Right atrium auricular region (tissue), 2 donors: ENCODE results near the gene ACTL7A. TPM values are rescaled to one million over a fixed set of nuclear protein-coding genes. Genes with fewer than 3 reads are reported as not detected.
"Not testable (repeated sequence)": the region's sequence is repeated elsewhere in the genome, so short reads cannot be mapped to it uniquely, and the experiment has no call there.

Experiments used
- DNase-seq: peaks from one replicate; pipeline ENCODE4 v3.0.0-alpha.2; 2019; ENCODE audit warnings: low spot score
- H3K27ac ChIP-seq, 2 donors: fragments of 200-600 bp; sonication (generic); 1 replicate in 1 of 2; 2 replicates in 1 of 2; pipeline ENCODE4 v1.5.1; 2016 to 2019
- H3K27me3 ChIP-seq, 2 donors: fragments of 200-600 bp; sonication (generic); one replicate each; pipeline versions ENCODE4 v1.5.1 to v1.6.0; 2017 to 2019
- H3K36me3 ChIP-seq: fragments of 200-600 bp; sonication (generic); one replicate; pipeline ENCODE4 v1.5.1; 2016
- H3K4me1 ChIP-seq, 2 donors: fragments of 200-600 bp; sonication (generic); one replicate each; pipeline versions ENCODE4 v1.5.1 to v1.6.0; 2017 to 2019
- H3K4me3 ChIP-seq, 2 donors: fragments of 200-600 bp; sonication (generic); 1 replicate in 1 of 2; 2 replicates in 1 of 2; pipeline ENCODE4 v1.5.1; 2017 to 2019; ENCODE audit warnings: mild to moderate bottlenecking in 1 of 2, moderate library complexity in 1 of 2
- H3K9me3 ChIP-seq, 2 donors: fragments of 200-600 bp; sonication (generic); one replicate each; pipeline ENCODE4 v1.5.1; 2019
- total RNA-seq, 2 donors: library from RNA; depleted of rRNA; stranded (reverse); fragments of >200 nt; gene quantifications; one replicate each; pipeline ENCODE4 v1.1.0, GENCODE V29; 2016
- TF ChIP-seq, protein P1 (sequence below), 2 donors: fragments of 200-600 bp; sonication (generic); IDR thresholded peaks; one replicate each; pipeline ENCODE4 v1.5.1; 2019; ENCODE audit warnings: antibody characterized with exemption in 2 of 2

ACTL7A gene
- total RNA-seq, 2 donors from 2014 or later = not detected

DNA sequence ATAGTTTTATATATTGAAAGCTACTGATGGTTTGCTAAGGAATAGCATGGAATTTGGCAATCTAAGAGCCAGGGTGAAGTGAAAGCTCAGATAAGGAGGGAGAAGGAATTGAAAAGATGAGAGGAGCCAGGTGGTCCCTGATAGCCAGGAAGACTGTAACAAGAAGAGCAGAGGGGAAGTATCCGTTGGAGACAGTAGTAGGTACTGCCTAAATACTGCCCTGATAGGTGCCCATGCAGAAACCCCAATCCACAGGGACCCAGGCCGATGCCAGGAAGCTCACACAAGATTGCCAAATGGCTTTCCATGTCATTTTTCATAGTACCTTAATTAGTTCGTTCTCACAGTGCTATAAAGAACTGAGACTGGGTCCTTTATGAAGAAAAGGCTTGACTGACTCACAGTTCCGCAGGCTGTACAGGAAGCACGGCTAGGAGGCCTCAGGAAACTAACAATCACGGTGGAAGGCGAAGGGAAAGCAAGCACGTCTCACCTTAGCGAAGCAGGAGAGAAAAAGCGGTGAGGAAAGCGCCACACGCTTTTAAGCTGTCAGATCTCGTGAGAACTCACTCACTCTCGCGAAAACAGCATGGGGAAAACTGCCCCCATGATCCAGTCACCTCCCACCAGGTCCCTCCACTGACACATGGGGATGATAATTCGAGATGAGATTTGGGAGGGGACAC is 19.3 kb upstream of the ACTL7A start:
- no peaks in the 10 kb centered on the region for H3K27me3 ChIP-seq
- no peaks in the 10 kb centered on the region for H3K4me1 ChIP-seq
- no peaks in the 10 kb centered on the region for H3K9me3 ChIP-seq
- TF ChIP-seq, protein P1, sequence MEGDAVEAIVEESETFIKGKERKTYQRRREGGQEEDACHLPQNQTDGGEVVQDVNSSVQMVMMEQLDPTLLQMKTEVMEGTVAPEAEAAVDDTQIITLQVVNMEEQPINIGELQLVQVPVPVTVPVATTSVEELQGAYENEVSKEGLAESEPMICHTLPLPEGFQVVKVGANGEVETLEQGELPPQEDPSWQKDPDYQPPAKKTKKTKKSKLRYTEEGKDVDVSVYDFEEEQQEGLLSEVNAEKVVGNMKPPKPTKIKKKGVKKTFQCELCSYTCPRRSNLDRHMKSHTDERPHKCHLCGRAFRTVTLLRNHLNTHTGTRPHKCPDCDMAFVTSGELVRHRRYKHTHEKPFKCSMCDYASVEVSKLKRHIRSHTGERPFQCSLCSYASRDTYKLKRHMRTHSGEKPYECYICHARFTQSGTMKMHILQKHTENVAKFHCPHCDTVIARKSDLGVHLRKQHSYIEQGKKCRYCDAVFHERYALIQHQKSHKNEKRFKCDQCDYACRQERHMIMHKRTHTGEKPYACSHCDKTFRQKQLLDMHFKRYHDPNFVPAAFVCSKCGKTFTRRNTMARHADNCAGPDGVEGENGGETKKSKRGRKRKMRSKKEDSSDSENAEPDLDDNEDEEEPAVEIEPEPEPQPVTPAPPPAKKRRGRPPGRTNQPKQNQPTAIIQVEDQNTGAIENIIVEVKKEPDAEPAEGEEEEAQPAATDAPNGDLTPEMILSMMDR (IDR thresholded peaks at IDR 0.05) = no peak
- no peak overlapping the region for H3K4me3 ChIP-seq
- no peak overlapping the region for H3K27ac ChIP-seq
- H3K36me3 ChIP-seq = no peaks in the 10 kb centered on the region
- DNase-seq = no peak

DNA sequence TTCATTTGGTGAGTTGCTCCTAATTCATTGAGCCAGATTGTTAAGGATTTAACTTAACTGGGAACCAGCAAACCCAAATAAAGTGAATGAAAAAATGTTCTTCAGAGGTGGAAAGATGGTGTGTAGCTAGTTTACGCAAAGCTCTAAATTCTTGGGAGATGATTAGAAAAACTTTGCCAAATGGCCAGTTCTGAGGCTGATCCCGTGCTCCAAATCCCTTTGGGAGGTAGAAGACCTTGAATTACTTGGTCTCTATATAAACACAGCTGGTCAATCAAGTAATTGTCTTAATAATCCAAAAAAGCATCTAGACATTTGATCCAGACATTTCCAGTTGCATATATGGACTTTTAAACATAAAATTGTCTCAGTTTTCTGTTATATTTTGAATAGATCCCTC is 17.7 kb upstream of the ACTL7A start:
- Histone ChIP-seq H3K27ac (no peak overlapping the region), H3K4me1 (no peaks in the 10 kb centered on the region), H3K9me3 (no peaks in the 10 kb centered on the region), H3K36me3 (no peaks in the 10 kb centered on the region), H3K27me3 (no peaks in the 10 kb centered on the region), H3K4me3 (no peak overlapping the region)
- no peak for DNase-seq
- TF ChIP-seq, protein P1 (IDR thresholded peaks at IDR 0.05) = no peak

DNA sequence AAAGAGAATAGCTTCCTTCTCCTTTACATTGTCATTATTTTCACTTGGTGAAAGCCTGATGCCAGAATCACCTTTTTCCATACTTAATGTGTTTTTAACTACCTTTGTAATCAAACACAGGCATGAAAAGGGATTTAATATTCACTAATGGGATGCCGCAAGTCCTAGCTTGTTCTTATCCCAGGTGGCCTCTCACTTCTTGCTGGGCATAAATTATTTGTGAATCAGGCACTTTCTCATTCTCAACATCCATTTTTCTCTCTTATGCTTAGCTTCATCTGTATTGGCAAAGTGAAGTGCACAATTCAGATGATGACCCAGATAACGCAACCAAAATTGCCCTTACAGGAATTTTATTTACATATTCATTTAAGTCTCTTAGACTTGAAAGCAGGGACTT is 17.2 kb upstream of the ACTL7A start:
- Histone ChIP-seq H3K36me3 (no peaks in the 10 kb centered on the region), H3K9me3 (no peaks in the 10 kb centered on the region), H3K4me1 (no peaks in the 10 kb centered on the region), H3K27ac (no peak overlapping the region), H3K27me3 (no peaks in the 10 kb centered on the region), H3K4me3 (no peak overlapping the region)
- TF ChIP-seq, protein P1 (IDR thresholded peaks at IDR 0.05) = no peak
- no peak for DNase-seq

DNA sequence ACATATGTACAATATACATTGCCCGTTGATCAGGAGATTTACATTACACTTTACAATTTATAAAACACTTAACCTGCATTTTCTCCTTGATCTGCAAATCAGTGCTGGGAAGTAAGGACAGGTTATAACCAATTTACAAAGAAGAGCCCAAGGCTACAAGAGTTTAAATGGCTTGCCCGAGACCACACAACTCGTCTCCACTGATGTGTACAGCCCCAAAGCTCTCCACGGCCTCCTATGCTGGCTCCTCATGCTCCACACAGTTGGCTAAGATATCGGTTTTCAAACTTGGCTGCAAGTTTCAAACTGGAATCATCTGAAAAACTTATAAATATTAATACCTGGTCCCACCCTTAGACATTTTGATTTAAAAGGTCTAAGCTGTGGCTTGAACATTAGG is 16.6 kb upstream of the ACTL7A start:
- Histone ChIP-seq H3K9me3 (no peaks in the 10 kb centered on the region), H3K36me3 (no peaks in the 10 kb centered on the region), H3K27me3 (no peaks in the 10 kb centered on the region), H3K27ac (no peak overlapping the region), H3K4me3 (no peak overlapping the region), H3K4me1 (no peaks in the 10 kb centered on the region)
- DNase-seq = no peak
- TF ChIP-seq, protein P1 (IDR thresholded peaks at IDR 0.05) = no peak

DNA sequence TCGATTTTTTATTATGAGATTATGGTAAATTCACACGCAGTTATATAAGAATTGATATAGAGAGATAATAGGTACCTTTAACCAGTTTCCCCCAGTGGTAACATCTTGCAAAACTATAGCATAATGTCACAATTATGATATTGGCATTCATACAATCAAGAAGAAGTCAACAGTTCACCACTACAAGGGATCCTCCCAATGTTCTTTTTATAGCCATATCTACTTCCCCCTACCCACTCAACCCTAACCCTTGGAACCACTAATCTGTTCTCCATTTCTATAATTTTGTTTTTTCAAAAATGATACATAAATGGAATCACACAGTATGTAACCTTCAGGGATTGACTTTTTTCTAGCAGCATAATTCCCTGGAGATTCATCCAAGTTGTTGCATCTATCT is 16.1 kb upstream of the ACTL7A start:
- TF ChIP-seq, protein P1 (IDR thresholded peaks at IDR 0.05) = no peak
- no peak for DNase-seq
- Histone ChIP-seq H3K9me3 (no peaks in the 10 kb centered on the region), H3K36me3 (no peaks in the 10 kb centered on the region), H3K4me3 (no peak overlapping the region), H3K27me3 (no peaks in the 10 kb centered on the region), H3K4me1 (no peaks in the 10 kb centered on the region), H3K27ac (no peak overlapping the region)

DNA sequence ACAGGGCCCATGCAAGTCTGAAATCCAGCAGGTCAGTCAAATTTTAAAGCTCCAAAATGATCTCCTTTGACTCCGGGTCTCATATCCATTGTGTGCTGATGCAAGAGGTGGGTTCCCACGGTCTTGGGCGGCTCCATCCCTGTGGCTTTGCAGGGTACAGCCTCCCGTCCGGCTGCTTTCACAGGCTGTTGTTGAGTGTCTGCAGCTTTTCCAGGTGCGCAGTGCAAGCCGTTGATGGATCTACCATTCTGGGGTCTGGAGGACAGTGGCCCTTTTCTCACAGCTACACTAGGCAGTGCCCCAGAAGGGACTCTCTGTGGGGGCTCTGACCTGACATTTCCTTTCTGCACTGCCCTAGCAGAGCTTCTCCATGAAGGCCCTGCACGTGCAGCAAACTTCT is 13.8 kb upstream of the ACTL7A start:
- not testable (repeated sequence) for H3K36me3 ChIP-seq, H3K9me3 ChIP-seq, H3K4me3 ChIP-seq, H3K27me3 ChIP-seq, DNase-seq, H3K4me1 ChIP-seq, H3K27ac ChIP-seq
